ENCODE data around the gene ARHGAP26.

DNA sequence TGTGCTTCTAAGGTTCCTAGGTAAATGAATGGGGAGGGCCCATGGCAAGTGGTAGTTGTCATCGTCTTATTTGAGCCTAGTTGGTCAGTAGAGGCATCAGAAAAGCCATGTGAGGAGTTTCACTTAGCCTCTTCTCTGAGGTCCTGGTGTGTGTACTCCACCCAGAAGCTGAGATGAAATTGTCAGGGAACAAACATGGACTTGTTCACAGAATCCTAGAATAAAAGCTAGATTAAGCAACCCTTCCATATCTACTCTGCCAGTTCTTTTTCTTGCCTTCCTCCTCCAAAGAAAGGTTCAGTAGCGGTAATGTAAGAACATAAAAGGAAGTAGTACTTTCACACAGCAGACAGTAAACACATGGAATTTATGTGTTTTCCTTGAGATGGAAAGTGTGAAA, 70.4 kb downstream of the ARHGAP26 start:
- TF ChIP-seq, protein P1, sequence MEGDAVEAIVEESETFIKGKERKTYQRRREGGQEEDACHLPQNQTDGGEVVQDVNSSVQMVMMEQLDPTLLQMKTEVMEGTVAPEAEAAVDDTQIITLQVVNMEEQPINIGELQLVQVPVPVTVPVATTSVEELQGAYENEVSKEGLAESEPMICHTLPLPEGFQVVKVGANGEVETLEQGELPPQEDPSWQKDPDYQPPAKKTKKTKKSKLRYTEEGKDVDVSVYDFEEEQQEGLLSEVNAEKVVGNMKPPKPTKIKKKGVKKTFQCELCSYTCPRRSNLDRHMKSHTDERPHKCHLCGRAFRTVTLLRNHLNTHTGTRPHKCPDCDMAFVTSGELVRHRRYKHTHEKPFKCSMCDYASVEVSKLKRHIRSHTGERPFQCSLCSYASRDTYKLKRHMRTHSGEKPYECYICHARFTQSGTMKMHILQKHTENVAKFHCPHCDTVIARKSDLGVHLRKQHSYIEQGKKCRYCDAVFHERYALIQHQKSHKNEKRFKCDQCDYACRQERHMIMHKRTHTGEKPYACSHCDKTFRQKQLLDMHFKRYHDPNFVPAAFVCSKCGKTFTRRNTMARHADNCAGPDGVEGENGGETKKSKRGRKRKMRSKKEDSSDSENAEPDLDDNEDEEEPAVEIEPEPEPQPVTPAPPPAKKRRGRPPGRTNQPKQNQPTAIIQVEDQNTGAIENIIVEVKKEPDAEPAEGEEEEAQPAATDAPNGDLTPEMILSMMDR (conservative IDR thresholded peaks at IDR 0.05; ENCODE audit: low read depth, low read length) = no peak
- TF ChIP-seq POLR2A (IDR thresholded peaks at IDR 0.05; ENCODE audit: low read depth, low read length) (no peak), RAD21 (IDR thresholded peaks at IDR 0.05; ENCODE audit: low read length) (no peak), SMC3 (IDR thresholded peaks at IDR 0.05; ENCODE audit: low read depth, low read length) (no peak), FOS (IDR thresholded peaks at IDR 0.05; ENCODE audit: low read depth, low read length) (no peak), NFE2L2 (IDR thresholded peaks at IDR 0.05; ENCODE audit: low read depth, low read length) (no peak)
- TF ChIP-seq, protein P2, sequence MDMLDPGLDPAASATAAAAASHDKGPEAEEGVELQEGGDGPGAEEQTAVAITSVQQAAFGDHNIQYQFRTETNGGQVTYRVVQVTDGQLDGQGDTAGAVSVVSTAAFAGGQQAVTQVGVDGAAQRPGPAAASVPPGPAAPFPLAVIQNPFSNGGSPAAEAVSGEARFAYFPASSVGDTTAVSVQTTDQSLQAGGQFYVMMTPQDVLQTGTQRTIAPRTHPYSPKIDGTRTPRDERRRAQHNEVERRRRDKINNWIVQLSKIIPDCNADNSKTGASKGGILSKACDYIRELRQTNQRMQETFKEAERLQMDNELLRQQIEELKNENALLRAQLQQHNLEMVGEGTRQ (IDR thresholded peaks at IDR 0.05; ENCODE audit: low read depth, low read length) = no peak
